Stimulated activated CD8-positive, alpha-beta memory T cell treated with anti-CD3 and anti-CD28 coated beads, Interleukin-7, amount 100 ng/mL, for 1 hour (primary cell): Measurements from ENCODE around the gene MYOF.
"Not testable (repeated sequence)": the region's sequence is repeated elsewhere in the genome, so short reads cannot be mapped to it uniquely, and the experiment has no call there.

Experiments used
- DNase-seq, 2 donors: peaks; one replicate each; pipeline ENCODE4 v3.0.0-alpha.2; 2020; ENCODE audit warnings: low read depth in 2 of 2

Gene MYOF

GRCh38 chr10:93454146-93454545, 28.0 kb downstream of the MYOF start:
- no peak for DNase-seq

- no peak for DNase-seq
Observed at GRCh38 chr10:93452143-93452542, 30.0 kb downstream of the MYOF start.

GRCh38 chr10:93451244-93451947, 30.7 kb downstream of the MYOF start:
- no peak for DNase-seq

- DNase-seq = no peak
Observed at GRCh38 chr10:93447970-93448369, 34.2 kb downstream of the MYOF start.

- DNase-seq = no peak
Observed at GRCh38 chr10:93447019-93447418, 35.1 kb downstream of the MYOF start.

GRCh38 chr10:93445978-93446720, 36.0 kb downstream of the MYOF start:
- no peak for DNase-seq

GRCh38 chr10:93445097-93445960, 36.8 kb downstream of the MYOF start:
- no peak for DNase-seq

- no peak for DNase-seq
Observed at GRCh38 chr10:93443481-93443880, 38.7 kb downstream of the MYOF start.

GRCh38 chr10:93442721-93443120, 39.4 kb downstream of the MYOF start:
- not testable (repeated sequence) for DNase-seq

- no peak for DNase-seq
Observed at GRCh38 chr10:93440591-93441091, 41.5 kb downstream of the MYOF start.

GRCh38 chr10:93438613-93439253, 43.4 kb downstream of the MYOF start:
- no peak for DNase-seq

- DNase-seq = no peak
Observed at GRCh38 chr10:93437946-93438612, 44.1 kb downstream of the MYOF start.

- no peak for DNase-seq
Observed at GRCh38 chr10:93437086-93437945, 44.8 kb downstream of the MYOF start.

GRCh38 chr10:93436591-93437085, 45.5 kb downstream of the MYOF start:
- no peak for DNase-seq

- DNase-seq = no peak
Observed at GRCh38 chr10:93435621-93436397, 46.3 kb downstream of the MYOF start.

GRCh38 chr10:93434991-93435491, 47.1 kb downstream of the MYOF start:
- DNase-seq = no peak

GRCh38 chr10:93431361-93431760, 50.8 kb downstream of the MYOF start:
- no peak for DNase-seq

- no peak for DNase-seq
Observed at GRCh38 chr10:93425861-93426260, 56.3 kb downstream of the MYOF start.

- DNase-seq = no peak
Observed at GRCh38 chr10:93422118-93422517, 60.0 kb downstream of the MYOF start.
